ENCODE measurements around the gene ATP6V1F.

The ATP6V1F gene

DNA sequence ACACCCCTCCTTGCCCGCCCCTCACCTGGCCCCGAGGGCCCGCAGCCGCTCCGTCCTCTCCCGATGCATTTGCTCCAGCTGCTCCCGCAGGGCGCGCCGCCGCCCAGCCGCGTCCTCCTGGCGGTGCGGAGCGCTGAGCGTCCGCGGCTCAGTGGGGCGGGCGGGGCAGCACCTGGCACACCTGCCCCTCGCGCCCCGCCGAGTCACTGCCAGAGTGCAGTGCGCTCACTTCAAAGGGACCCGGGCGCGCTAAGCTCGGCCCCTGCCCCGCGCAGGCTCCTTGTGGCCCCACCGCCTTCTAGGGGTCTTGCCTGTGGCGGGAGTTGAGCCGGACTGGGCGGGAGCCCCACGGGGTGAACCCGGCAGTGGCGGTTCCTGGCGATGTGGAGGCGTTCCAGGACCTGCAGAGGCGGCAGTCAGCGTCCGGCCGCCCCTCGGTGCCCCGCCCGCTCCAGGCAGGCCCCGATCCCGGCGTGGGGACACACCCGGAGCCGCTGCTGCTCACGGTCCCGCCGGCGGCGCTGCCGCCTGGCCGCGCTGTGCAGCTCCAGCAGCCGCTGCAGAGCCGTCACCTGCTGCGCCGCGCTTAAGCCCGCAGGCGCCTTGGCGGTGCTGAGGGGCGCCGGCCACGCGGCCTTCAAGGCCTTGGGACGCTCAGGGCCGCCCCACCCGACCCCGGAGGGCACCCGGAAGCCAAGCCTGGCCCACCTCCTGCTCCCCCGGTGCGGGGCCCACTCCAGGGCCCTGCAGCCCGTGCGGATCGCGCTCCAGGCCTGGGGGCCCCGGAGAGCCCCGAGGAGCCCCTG is 6.7 kb downstream of the ATP6V1F start:
- DNase-seq (ENCODE audit: low spot score) = no peak
- no peak overlapping the region for H3K27ac ChIP-seq
- TF ChIP-seq, protein P1, sequence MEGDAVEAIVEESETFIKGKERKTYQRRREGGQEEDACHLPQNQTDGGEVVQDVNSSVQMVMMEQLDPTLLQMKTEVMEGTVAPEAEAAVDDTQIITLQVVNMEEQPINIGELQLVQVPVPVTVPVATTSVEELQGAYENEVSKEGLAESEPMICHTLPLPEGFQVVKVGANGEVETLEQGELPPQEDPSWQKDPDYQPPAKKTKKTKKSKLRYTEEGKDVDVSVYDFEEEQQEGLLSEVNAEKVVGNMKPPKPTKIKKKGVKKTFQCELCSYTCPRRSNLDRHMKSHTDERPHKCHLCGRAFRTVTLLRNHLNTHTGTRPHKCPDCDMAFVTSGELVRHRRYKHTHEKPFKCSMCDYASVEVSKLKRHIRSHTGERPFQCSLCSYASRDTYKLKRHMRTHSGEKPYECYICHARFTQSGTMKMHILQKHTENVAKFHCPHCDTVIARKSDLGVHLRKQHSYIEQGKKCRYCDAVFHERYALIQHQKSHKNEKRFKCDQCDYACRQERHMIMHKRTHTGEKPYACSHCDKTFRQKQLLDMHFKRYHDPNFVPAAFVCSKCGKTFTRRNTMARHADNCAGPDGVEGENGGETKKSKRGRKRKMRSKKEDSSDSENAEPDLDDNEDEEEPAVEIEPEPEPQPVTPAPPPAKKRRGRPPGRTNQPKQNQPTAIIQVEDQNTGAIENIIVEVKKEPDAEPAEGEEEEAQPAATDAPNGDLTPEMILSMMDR (IDR thresholded peaks at IDR 0.05) = no peak
- H3K4me3 ChIP-seq = peak overlapping the region; percentile 80

GRCh38 chr7:128869944-128870285 is 7.3 kb downstream of the ATP6V1F start:
- no peak for DNase-seq (ENCODE audit: low spot score)
- Histone ChIP-seq H3K27ac (no peak overlapping the region), H3K4me3 (peak overlapping the region; percentile 80)
- TF ChIP-seq, protein P1 (IDR thresholded peaks at IDR 0.05) = no peak

GRCh38 chr7:128871050-128871449 is 8.4 kb downstream of the ATP6V1F start:
- Histone ChIP-seq H3K4me3 (no peak overlapping the region), H3K27ac (no peak overlapping the region)
- TF ChIP-seq, protein P1 (IDR thresholded peaks at IDR 0.05) = no peak
- DNase-seq (ENCODE audit: low spot score) = no peak

DNA sequence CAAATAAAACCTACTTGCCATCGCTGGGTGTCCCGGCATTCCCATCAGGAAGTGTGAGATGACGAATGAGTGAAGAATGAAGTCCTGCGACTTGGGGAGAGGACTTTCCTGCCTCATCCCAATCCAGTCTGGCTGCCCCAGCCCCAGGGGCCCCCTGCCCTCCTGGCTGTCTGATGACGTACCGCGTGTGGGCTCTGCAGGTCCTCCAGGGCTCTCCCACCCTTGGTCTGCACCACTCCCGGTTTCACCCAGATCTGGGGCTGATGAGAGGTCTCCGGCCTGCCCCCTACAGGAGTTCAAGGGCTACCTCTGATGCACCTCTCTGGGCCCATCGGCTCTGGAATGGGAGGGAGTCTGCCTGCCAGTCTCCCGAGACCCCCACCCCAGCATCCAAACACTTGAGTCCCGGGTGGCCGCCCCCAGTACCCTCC is 9.8 kb downstream of the ATP6V1F start:
- TF ChIP-seq, protein P1 (IDR thresholded peaks at IDR 0.05) = no peak
- no peak overlapping the region for H3K4me3 ChIP-seq
- no peak for DNase-seq (ENCODE audit: low spot score)
- no peak overlapping the region for H3K27ac ChIP-seq

DNA sequence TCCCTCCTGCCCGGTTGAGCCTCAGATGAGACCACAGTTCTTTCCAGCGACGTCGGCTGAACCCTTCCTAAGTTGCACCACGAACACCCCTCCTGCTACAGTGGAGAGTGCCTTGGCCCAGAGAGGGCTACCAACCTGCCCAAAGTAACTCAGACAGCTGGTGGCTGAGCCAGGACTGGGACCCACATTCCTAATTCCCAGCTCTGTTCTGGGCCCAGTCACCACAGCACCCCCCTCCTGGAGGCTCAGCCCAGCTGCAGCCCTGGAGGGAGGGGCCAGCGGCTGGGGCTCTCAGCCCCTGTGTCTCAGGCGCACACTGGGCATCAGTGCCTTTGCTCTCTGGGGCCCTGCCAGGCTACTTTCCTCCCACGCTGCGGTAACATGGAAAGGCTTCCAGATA is 10.6 kb downstream of the ATP6V1F start:
- Histone ChIP-seq H3K4me3 (no peak overlapping the region), H3K27ac (no peak overlapping the region)
- no peak for DNase-seq (ENCODE audit: low spot score)
- TF ChIP-seq, protein P1 (IDR thresholded peaks at IDR 0.05) = no peak

GRCh38 chr7:128874140-128875031 is 11.7 kb downstream of the ATP6V1F start:
- Histone ChIP-seq H3K27ac (no peak overlapping the region), H3K4me3 (no peak overlapping the region)
- no peak for DNase-seq (ENCODE audit: low spot score)
- TF ChIP-seq, protein P1 (IDR thresholded peaks at IDR 0.05) = no peak

All from coronary artery (tissue), 2 donors.